ENCODE measurements around the gene PSMD3.

PSMD3 gene

GRCh38 chr17:39962642-39963220 is 17.9 kb upstream of the PSMD3 start, which contains the start of gene GSDMA:
TSS of gene GSDMA (plus strand) at chr17:39963004. CDS start at chr17:39965688, 2,684 bp downstream.
- no peak for DNase-seq

DNA sequence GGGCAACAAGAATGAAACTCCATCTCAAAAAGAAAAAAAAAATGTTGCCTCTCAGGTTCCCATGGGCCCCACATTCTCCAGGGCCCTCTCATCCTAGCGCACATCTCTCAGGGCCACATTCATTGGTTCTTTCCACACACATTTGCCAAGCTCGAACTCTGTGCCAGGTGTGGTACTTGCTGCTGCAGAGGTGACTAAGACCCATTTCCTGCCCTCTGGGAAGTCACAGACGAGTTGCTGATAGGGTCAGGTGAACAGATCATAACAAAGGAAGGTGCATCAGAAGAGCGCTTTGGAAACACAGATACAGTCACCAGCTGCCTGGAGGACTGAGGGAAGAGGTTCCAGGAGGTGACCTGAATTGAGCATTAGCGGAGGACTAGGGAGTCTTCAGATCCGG is 16.8 kb upstream of the PSMD3 start:
- DNase-seq, result no peak

DNA sequence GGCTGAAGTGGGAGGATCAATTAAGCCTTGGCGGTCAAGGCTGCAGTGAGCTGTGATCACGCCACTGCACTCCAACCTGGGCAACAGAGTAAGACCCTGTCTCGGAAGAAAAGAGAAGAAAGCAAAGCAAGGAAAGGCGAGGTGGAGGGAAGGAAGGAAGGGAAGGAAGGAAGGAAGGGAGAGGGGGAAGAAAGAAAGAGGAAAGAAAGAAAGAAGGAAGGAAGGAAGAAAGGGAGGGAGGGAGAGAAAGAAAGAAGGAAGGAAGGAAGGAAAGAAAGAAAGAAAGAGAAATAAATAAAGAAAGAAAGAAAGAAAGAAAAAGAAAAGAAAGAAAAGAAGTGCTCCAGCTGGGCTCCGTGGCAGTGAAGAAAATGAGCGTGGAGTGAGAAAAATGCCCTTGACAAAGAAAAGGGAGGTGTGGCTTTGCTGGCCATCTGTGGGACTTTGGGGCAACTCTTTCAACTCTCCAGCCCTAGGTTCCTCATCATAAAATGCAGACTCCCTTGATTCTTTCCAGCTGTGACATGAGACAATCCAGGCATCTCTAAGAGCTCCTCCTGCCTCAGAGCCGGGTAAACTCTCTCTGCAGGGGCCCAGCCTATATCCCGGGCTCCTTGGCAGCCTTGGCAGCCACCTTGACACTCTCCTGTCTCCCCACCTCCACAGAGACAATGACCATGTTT is 15.4 kb upstream of the PSMD3 start:
- no peak for DNase-seq

GRCh38 chr17:39966771-39967170 is 13.8 kb upstream of the PSMD3 start:
- no peak for DNase-seq

DNA sequence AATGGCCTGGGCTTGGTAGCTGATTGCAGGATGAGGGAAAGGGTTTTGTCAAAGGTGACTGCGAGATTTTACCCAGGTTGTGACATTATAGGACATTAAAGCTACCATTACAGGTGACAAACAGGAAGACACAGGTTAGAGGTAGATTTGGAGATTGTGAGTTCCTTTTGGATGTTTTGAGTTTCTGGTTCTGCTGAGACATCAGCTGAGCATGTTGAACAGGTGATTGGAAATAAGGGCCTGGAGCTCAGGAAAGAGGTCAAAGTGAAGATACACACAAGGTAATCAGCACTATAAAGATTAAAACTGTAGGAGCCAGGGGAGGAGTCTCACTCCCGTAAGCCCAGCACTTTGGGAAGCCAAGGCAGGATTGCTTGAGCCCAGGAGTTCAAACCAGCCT is 11.8 kb upstream of the PSMD3 start:
- no peak for DNase-seq

DNA sequence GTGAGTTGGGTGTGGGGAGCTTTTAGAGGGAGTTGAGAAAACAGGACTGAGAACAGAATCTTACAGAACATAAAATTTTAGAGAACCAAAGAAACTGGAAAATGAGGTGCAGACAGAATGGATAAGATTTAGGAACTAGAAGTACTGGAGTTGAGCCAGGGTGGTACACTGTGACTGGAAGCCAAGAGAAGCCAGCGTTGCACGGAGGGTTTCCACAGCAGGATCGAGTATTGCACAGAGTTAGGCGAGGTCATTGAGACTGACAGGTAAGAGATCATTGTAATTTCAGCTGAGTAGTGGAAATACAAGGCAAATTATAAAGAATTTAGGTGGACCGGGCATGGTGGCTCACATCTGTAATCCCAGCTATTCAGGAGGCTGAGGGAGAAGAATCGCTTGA is 11.2 kb upstream of the PSMD3 start:
- DNase-seq, result no peak

- no peak for DNase-seq
These were observed 10.4 kb upstream of the PSMD3 start for GRCh38 chr17:39970157-39970692.

DNA sequence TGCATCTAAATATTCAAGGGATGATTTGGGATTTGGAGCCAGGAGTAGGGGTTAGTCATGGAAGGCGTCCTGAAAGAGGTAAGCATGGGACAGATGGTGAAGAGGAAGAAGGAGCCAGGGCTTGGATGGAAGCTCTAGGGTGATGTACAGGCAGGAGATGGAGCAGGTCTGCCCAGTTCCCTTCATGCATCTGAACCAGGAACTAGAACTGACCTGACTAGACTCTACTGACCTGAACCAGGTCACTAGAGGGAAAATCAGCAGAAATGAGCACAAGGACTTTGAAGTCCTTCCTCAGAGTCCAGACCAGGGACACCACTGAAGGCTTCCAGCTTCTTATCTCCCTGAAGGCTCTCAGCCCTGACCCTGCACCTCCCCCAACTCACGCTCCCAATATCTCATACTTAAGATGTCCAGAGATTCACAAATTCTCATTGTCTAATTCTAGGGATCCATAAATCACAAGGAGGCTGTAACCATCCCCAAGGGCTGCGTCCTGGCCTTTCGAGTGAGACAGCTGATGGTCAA is 9.5 kb upstream of the PSMD3 start:
- DNase-seq, result no peak

- DNase-seq, result no peak
These were observed 8.3 kb upstream of the PSMD3 start for GRCh38 chr17:39972271-39972670.

- no peak for DNase-seq
These were observed 7.1 kb upstream of the PSMD3 start for GRCh38 chr17:39973496-39973895.

- DNase-seq, result no peak
These were observed 6.2 kb upstream of the PSMD3 start for GRCh38 chr17:39974433-39974832.

- no peak for DNase-seq
These were observed 4.8 kb upstream of the PSMD3 start for GRCh38 chr17:39975801-39976200.

DNA sequence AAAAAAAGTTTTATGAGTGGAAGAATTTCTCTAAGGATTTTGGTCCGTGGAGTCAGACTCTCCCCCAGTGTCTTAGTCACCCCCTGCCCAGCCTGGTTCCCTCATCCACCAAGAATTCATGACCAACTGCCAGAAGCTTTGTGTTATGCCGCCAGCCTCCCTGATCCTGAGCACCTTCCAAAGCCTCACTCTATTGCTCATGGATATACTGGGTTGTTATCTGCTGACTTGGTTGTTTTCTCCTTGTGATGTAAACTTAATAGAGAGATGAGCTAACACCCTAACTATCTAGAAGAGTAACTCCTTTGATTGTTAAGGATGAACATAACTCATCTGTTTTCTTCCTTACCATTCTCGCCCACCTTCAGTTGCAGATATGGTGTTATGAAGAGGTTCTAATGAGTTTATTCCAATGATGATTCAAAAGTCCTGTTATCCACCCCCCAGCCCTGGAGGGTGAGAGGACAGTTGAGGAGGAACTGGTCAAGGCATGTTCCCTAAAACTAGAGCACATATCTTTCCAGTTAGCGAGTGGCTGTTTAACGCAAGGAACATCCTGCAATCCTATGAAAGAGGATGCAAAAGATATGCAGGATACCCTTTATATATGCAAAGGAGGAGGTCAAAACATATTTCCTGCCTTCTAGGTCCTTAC is 1.5 kb upstream of the PSMD3 start:
- no peak for DNase-seq

- DNase-seq, result no peak
These were observed 685 bp upstream of the PSMD3 start for GRCh38 chr17:39979893-39980350.

DNA sequence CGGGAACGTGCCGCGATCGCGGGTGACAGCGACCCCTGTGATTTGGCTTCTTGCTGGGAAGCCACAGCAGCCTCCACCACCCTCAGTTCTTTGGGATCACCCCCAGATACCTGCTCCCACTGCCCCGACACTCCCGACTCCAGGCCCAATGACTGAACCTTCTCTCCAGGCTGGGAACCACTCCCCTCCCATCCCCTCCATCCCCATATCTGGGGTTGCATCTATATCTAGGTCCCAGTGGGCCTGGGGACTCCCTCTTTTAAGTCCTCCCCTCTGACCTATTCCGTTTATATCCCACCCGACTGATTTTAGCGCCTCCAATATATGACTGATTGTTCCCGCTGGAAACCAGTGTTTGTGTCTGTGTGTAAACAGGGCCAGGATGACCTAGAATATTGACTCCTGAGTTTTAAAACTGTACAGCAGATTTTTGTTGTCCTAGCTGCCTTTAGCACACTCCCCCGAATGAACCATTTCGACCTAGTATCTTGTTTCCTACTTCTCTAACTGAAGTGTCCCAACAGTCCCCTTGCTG is 667 bp downstream of the PSMD3 start:
- no peak for DNase-seq

- no peak for DNase-seq
These were observed 1.3 kb downstream of the PSMD3 start for GRCh38 chr17:39981766-39982375.

DNA sequence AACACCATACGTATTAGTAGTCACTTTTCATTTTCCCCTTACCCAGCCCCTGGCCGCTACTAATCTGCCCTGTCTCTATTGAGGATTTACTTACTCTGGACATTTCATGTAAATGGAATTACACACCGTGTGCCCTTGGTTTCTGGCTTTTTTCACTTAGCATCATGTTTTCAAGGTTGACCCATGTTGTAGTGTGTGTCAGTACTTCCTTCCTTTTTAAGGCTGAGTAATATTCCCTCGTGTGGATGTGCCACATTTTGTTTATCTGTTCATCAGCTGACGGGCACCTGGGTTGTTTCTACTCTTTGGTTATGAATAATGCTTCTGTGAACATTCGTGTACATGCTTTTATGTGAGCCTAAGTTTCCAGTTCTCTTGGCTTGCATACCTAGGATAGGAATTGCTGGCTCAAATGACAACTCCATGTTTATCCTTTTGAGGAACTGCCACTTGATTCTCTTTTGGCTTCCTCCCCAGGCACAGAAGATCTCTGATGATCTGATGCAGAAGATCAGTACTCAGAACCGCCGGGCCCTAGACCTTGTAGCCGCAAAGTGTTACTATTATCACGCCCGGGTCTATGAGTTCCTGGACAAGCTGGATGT is 7.7 kb downstream of the PSMD3 start:
- DNase-seq, result no peak

GRCh38 chr17:39994448-39994847 is 13.8 kb downstream of the PSMD3 start:
- DNase-seq, result no peak

DNA sequence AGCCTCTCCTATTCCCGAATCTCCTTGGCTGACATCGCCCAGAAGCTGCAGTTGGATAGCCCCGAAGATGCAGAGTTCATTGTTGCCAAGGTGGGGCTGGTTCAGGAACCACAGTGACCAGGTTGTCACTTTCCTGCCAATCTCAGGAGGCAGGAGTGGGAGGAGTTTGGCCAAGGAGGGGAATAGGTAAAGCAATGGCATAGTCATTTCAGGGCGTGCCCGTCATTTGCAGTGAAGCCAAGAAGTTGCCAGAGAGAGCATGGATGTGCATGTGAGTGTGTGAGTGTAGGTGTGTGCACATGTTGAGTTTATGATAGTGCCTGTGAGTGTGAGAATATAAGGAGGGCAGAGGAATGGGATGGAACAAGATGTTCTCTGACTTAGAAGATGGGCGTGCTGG is 14.8 kb downstream of the PSMD3 start:
- DNase-seq, result no peak

DNA sequence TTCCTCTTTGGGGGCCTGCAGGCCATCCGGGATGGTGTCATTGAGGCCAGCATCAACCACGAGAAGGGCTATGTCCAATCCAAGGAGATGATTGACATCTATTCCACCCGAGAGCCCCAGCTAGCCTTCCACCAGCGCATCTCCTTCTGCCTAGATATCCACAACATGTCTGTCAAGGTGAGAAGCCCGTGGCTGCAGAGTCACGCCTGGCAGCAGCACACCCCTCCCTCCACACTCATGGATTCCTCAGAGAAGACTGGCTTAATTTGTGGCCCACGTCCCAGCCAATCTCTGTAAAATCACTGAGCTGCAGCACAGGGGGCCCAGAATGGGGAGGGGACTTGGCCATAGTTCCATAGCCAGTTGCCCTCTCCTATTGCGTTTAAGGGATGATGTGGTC is 15.6 kb downstream of the PSMD3 start:
- DNase-seq, result no peak

DNA sequence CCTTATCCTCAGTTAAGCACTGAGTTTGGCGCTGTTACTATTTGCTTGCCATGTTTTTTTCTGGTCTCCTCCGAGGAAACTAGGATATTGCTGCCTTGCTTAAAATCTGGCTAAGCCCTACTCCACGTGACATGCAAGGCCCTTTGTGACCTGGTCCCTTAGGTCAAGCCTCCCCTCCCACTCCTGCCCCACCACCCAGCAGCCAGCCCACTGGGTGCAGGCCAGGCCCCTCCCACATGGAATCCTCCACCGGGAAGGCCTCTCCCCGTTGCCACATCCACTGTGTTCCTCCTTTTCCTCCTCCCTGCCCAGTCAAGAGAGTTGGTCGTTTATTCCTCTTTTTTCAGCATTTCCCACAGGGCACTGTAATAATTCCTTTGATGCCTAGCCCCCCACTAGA is 16.2 kb downstream of the PSMD3 start:
- no peak for DNase-seq

DNA sequence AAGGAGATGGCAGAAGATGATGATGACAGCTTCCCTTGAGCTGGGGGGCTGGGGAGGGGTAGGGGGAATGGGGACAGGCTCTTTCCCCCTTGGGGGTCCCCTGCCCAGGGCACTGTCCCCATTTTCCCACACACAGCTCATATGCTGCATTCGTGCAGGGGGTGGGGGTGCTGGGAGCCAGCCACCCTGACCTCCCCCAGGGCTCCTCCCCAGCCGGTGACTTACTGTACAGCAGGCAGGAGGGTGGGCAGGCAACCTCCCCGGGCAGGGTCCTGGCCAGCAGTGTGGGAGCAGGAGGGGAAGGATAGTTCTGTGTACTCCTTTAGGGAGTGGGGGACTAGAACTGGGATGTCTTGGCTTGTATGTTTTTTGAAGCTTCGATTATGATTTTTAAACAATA is 16.9 kb downstream of the PSMD3 start:
- no peak for DNase-seq

DNA sequence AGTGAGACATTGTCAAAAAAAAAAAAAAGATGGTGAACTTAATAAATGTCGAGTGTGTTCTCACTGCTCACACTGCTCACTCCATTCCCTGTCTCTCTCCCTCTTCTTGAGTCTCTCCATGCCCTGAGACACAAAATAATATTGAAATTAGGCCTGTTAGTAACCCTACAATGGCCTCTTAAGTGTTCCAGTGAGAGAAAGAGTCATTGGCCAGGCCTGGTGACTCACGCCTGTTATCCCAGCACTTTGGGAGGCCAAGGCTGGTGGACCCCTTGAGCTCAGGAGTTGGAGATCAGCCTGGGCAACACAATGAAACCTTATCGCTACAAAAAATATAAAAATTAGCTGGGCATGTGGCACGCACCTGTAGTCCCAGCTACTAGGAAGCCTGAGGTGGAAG is 18.5 kb downstream of the PSMD3 start:
- DNase-seq, result no peak
